ENCODE measurements around the gene DMBT1.

The DMBT1 gene

GRCh38 chr10:122649903-122650302, 89.3 kb downstream of the DMBT1 start:
- DNase-seq = no peak

GRCh38 chr10:122650331-122650730, 89.8 kb downstream of the DMBT1 start:
- no peak for DNase-seq

GRCh38 chr10:122655524-122656307, 95.2 kb downstream of the DMBT1 start:
- DNase-seq = no peak

GRCh38 chr10:122656308-122656705, 95.8 kb downstream of the DMBT1 start:
- DNase-seq = no peak

- DNase-seq = no peak
Measured at GRCh38 chr10:122656741-122657140, 96.2 kb downstream of the DMBT1 start.

- DNase-seq = no peak
Measured at GRCh38 chr10:122657255-122657654, 96.7 kb downstream of the DMBT1 start.

- DNase-seq = no peak
Measured at GRCh38 chr10:122657729-122658128, 97.2 kb downstream of the DMBT1 start.

GRCh38 chr10:122658356-122659049, 97.9 kb downstream of the DMBT1 start:
- DNase-seq = no peak

GRCh38 chr10:122659126-122659525, 98.6 kb downstream of the DMBT1 start:
- DNase-seq = no peak

- DNase-seq = no peak
Measured at GRCh38 chr10:122659651-122660050, 99.1 kb downstream of the DMBT1 start.

GRCh38 chr10:122660696-122661095, 100.1 kb downstream of the DMBT1 start:
- no peak for DNase-seq

- no peak for DNase-seq
Measured at GRCh38 chr10:122662231-122662630, 101.7 kb downstream of the DMBT1 start.

GRCh38 chr10:122663516-122664130, 103.1 kb downstream of the DMBT1 start:
- DNase-seq = no peak

- DNase-seq = no peak
Measured at GRCh38 chr10:122664501-122664900, 103.9 kb downstream of the DMBT1 start.

GRCh38 chr10:122665329-122665860, 104.8 kb downstream of the DMBT1 start:
- DNase-seq = no peak

GRCh38 chr10:122665946-122666345, 105.4 kb downstream of the DMBT1 start:
- DNase-seq = peak; percentile 3

- DNase-seq = no peak
Measured at GRCh38 chr10:122669045-122669444, 108.5 kb downstream of the DMBT1 start.

GRCh38 chr10:122669842-122670241, 109.3 kb downstream of the DMBT1 start:
- no peak for DNase-seq

GRCh38 chr10:122671355-122671754, 110.8 kb downstream of the DMBT1 start:
- no peak for DNase-seq

- DNase-seq = no peak
Measured at GRCh38 chr10:122672655-122673054, 112.1 kb downstream of the DMBT1 start.

GRCh38 chr10:122673269-122673668, 112.7 kb downstream of the DMBT1 start:
- no peak for DNase-seq

GRCh38 chr10:122673731-122674130, 113.2 kb downstream of the DMBT1 start:
- DNase-seq = no peak

- DNase-seq = no peak
Measured at GRCh38 chr10:122674781-122675180, 114.2 kb downstream of the DMBT1 start.

- no peak for DNase-seq
Measured at GRCh38 chr10:122675278-122675677, 114.7 kb downstream of the DMBT1 start.
